ENCODE data around the gene SDF4. TPM values are rescaled to one million over a fixed set of nuclear protein-coding genes. Genes with fewer than 3 reads are reported as not detected.

SDF4 gene
- total and polyA plus RNA-seq, 2 experiments from 2014 or later, result 45.0 to 62.6 TPM

- H3K9me3 Mint-ChIP-seq, result no peaks in the 10 kb centered on the region
- peaks cover 6% of the 10 kb centered on the region; the same call in 1 of the 2 replicates for H3K36me3 ChIP-seq (ENCODE audit: insufficient read depth)
- peaks cover 2% of the 10 kb centered on the region; the same call in 1 of the 2 replicates for H3K79me2 ChIP-seq (replicated peaks; ENCODE audit: insufficient read depth)
- peaks cover 2% of the 10 kb centered on the region for H4K20me1 ChIP-seq (replicated peaks; ENCODE audit: insufficient read depth)
- no peak overlapping the region for H3K4me3 Mint-ChIP-seq
- H3K4me1 ChIP-seq (ENCODE audit: insufficient read depth), result peaks cover 9% of the 10 kb centered on the region
- H3K27ac ChIP-seq (ENCODE audit: low read depth), result no peak overlapping the region
- ATAC-seq (no peak), DNase-seq (ENCODE audit: low spot score) (no peak)
- H3K9me2 ChIP-seq (ENCODE audit: insufficient read depth), result no peaks in the 10 kb centered on the region
- H3K27me3 ChIP-seq (ENCODE audit: insufficient read depth), result no peaks in the 10 kb centered on the region
- H3K4me3 ChIP-seq, result no peak overlapping the region
- no peak overlapping the region for H2AFZ ChIP-seq
- H3K36me3 Mint-ChIP-seq (ENCODE audit: low read depth), result peaks cover 49% of the 10 kb centered on the region
- H3K27me3 Mint-ChIP-seq (ENCODE audit: insufficient read depth, low read depth, poor library complexity), result peaks cover 8% of the 10 kb centered on the region
- peaks cover 21% of the 10 kb centered on the region for H3K4me1 Mint-ChIP-seq
- no peak for TF ChIP-seq REST (IDR thresholded peaks at IDR 0.05; ENCODE audit: unreplicated experiment)
- TF ChIP-seq POLR2AphosphoS5 (IDR thresholded peaks at IDR 0.05; ENCODE audit: low read depth), result no peak
- TF ChIP-seq CTCF (conservative IDR thresholded peaks at IDR 0.05; ENCODE audit: low read depth in 2 of 2), result no peak
- no peak for TF ChIP-seq STAT1 (IDR thresholded peaks at IDR 0.05; ENCODE audit: unreplicated experiment)
- no peak overlapping the region for H3K4me2 ChIP-seq
- H3K27ac Mint-ChIP-seq, result no peak overlapping the region
- peaks cover 13% of the 10 kb centered on the region; the same call in 1 of the 2 replicates for H3F3A ChIP-seq (replicated peaks; ENCODE audit: low read depth)
Observed at GRCh38 chr1:1253972-1254666, 22.3 kb upstream of the SDF4 start.

- Mint-ChIP-seq H3K27ac (no peak overlapping the region), H3K36me3 (ENCODE audit: low read depth) (peaks cover 49% of the 10 kb centered on the region), H3K4me1 (peaks cover 17% of the 10 kb centered on the region), H3K9me3 (no peaks in the 10 kb centered on the region), H3K27me3 (ENCODE audit: insufficient read depth, low read depth, poor library complexity) (peaks cover 6% of the 10 kb centered on the region), H3K4me3 (no peak overlapping the region)
- no peak for DNase-seq (ENCODE audit: low spot score)
- ATAC-seq, result no peak
- H3K4me1 ChIP-seq (ENCODE audit: insufficient read depth), result peaks cover 9% of the 10 kb centered on the region
- peaks cover 2% of the 10 kb centered on the region for H4K20me1 ChIP-seq (replicated peaks; ENCODE audit: insufficient read depth)
- H3K4me2 ChIP-seq, result no peak overlapping the region
- no peak overlapping the region for H3K27ac ChIP-seq (ENCODE audit: low read depth)
- H2AFZ ChIP-seq, result no peak overlapping the region
- H3K36me3 ChIP-seq (ENCODE audit: insufficient read depth), result peaks cover 6% of the 10 kb centered on the region; the same call in 1 of the 2 replicates
- no peaks in the 10 kb centered on the region for H3K9me2 ChIP-seq (ENCODE audit: insufficient read depth)
- peaks cover 2% of the 10 kb centered on the region; the same call in 1 of the 2 replicates for H3K79me2 ChIP-seq (replicated peaks; ENCODE audit: insufficient read depth)
- TF ChIP-seq CTCF (conservative IDR thresholded peaks at IDR 0.05; ENCODE audit: low read depth in 2 of 2) (no peak), EZH2 (IDR thresholded peaks at IDR 0.05; ENCODE audit: low read depth, unreplicated experiment) (no peak)
- H3K4me3 ChIP-seq, result no peak overlapping the region
- H3K27me3 ChIP-seq (ENCODE audit: insufficient read depth), result no peaks in the 10 kb centered on the region
- peaks cover 11% of the 10 kb centered on the region; the same call in 1 of the 2 replicates for H3F3A ChIP-seq (replicated peaks; ENCODE audit: low read depth)
Observed at GRCh38 chr1:1253314-1253713, 21.5 kb upstream of the SDF4 start.
